GM23338 (cell line): ENCODE results near the gene SLC6A11.

Source experiments
- EZH2 ChIP-seq: fragments of 200-600 bp; sonication (generic); IDR thresholded peaks from one replicate; pipeline ENCODE4 v1.8.0; 2017; ENCODE audit warnings: antibody characterized with exemption, mild to moderate bottlenecking, low read depth; ENCODE audit not compliant: unreplicated experiment
- EZH2phosphoT487 ChIP-seq: fragments of 200-600 bp; sonication (generic); IDR thresholded peaks from one replicate; pipeline ENCODE4 v1.8.1; 2018; ENCODE audit warnings: antibody characterized with exemption; ENCODE audit not compliant: unreplicated experiment
- POLR2AphosphoS5 ChIP-seq: IDR thresholded peaks from 2 replicates; pipeline ENCODE4 v1.6.1; 2016; ENCODE audit warnings: antibody characterized with exemption, low read depth
- ZNF331 ChIP-seq: fragments of 250-450 bp; sonication (Bioruptor Pico); IDR thresholded peaks from 2 replicates; pipeline ENCODE4 v1.5.0; 2020; ENCODE audit warnings: low read depth, mild to moderate bottlenecking, moderate library complexity
- TF ChIP-seq, protein P1 (sequence below), 2 experiments: fragments of 200-600 bp in 1 of 2; sonication (generic) in 1 of 2; conservative IDR thresholded peaks; 2 replicates each; pipeline versions ENCODE4 v1.5.1 to v1.6.1; 2016 to 2017; ENCODE audit warnings: antibody characterized with exemption in 2 of 2, low read depth in 2 of 2, mild to moderate bottlenecking in 2 of 2, moderate library complexity in 1 of 2

DNA sequence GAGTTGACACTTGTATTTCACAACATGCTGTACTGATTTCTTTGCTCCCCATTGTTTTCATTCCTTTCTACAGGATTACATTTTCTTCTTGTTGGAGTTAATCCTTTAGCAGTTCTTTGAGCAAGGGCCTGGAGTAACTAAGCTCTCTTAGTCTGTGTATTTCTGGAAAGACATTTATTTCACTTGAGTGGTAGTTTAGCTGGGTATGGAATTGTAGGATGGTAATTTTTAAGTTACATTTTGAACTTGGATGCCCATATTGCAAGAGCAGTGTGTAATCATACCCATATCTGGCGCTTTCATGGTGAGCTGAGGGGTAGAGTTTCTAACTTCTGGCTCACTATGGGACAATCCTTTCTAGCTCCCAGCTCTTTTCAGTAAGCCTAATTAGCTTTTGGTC is 74.6 kb downstream of the SLC6A11 start:
- no peak for TF ChIP-seq EZH2
- TF ChIP-seq, protein P1, sequence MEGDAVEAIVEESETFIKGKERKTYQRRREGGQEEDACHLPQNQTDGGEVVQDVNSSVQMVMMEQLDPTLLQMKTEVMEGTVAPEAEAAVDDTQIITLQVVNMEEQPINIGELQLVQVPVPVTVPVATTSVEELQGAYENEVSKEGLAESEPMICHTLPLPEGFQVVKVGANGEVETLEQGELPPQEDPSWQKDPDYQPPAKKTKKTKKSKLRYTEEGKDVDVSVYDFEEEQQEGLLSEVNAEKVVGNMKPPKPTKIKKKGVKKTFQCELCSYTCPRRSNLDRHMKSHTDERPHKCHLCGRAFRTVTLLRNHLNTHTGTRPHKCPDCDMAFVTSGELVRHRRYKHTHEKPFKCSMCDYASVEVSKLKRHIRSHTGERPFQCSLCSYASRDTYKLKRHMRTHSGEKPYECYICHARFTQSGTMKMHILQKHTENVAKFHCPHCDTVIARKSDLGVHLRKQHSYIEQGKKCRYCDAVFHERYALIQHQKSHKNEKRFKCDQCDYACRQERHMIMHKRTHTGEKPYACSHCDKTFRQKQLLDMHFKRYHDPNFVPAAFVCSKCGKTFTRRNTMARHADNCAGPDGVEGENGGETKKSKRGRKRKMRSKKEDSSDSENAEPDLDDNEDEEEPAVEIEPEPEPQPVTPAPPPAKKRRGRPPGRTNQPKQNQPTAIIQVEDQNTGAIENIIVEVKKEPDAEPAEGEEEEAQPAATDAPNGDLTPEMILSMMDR (conservative IDR thresholded peaks at IDR 0.05; ENCODE audit: low read depth in 2 of 2) = no peak
- TF ChIP-seq ZNF331 (CRISPR knock-in tag) = no peak
- TF ChIP-seq POLR2AphosphoS5 = no peak
- TF ChIP-seq EZH2phosphoT487 = no peak
